ENCODE data around the gene PTBP3. TPM values are rescaled to one million over a fixed set of nuclear protein-coding genes. Genes with fewer than 3 reads are reported as not detected.

The PTBP3 gene
- total and polyA plus RNA-seq, 2 of the 4 experiments (the other 2 are of a cell fraction) = 8.6 to 15.6 TPM

DNA sequence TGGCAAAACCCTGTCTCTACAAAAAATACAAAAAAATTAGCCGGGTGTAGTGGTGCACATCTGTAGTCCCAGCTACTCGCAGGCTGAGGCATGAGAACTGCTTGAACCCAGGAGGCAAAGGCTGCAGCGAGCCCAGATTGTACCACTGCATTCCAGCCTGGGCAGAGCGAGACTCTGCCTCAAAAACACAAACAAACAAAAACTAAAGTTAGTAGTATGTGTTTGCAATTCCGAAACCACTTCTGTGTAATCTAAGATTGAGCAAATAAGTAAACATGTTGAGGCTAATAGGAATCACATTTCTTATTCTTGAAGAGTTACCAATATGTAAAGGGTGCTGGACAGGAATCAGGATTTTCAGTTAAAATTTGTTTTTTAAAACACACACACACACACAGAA, 88.3 kb downstream of the PTBP3 start:
- BruUV-seq (replicated peaks) = no TSS peak
- Histone ChIP-seq H3K18ac (ENCODE audit: low read depth, low read length) (no peak overlapping the region), H4K20me1 (ENCODE audit: insufficient read depth, low read length) (no peaks in the 10 kb centered on the region), H3K27ac (ENCODE audit: insufficient read depth, low read length) (no peak overlapping the region), H2BK20ac (ENCODE audit: low read depth, low read length) (no peak overlapping the region), H3K36me3 (ENCODE audit: control insufficient read depth, insufficient read depth, low read length) (peaks cover 3% of the 10 kb centered on the region; the same call in 1 of the 2 replicates), H3K14ac (replicated peaks; ENCODE audit: low read depth, low read length) (no peak overlapping the region), H4K5ac (ENCODE audit: low read depth, low read length) (no peak overlapping the region), H2AFZ (replicated peaks; ENCODE audit: low read length, poor library complexity) (no peak overlapping the region), H3K4me1 (ENCODE audit: control insufficient read depth, insufficient read depth, low read length) (no peaks in the 10 kb centered on the region; the same call in 1 of the 2 replicates), H2AK5ac (ENCODE audit: low read depth, low read length) (no peak overlapping the region), H3K79me1 (ENCODE audit: low read depth in 1 of 2, low read length in 2 of 2) (peaks cover 17 to 35% of the 10 kb centered on the region in 2 experiments), H3K23ac (ENCODE audit: low read depth, low read length) (no peak overlapping the region), H3K4me3 (ENCODE audit: insufficient read depth, low read depth, low read length) (no peak overlapping the region), H3K9ac (ENCODE audit: low read depth, low read length) (no peak overlapping the region), H2BK15ac (ENCODE audit: low read depth, low read length) (no peak overlapping the region), H4K91ac (ENCODE audit: insufficient read depth, low read depth, low read length) (no peak overlapping the region), H3K4me2 (ENCODE audit: low read depth, low read length) (no peak overlapping the region), H2BK5ac (ENCODE audit: low read depth, low read length, poor library complexity, severe bottlenecking) (no peak overlapping the region), H3K9me1 (ENCODE audit: insufficient read depth, low read length) (peaks cover 7% of the 10 kb centered on the region), H3K4ac (ENCODE audit: low read depth, low read length) (no peak overlapping the region), H3K9me3 (ENCODE audit: control insufficient read depth, insufficient read depth, low read length) (no peaks in the 10 kb centered on the region), H3K27me3 (ENCODE audit: control insufficient read depth, insufficient read depth, low read length) (no peaks in the 10 kb centered on the region), H3K56ac (ENCODE audit: extremely low read depth, insufficient read depth, low read length) (no peak overlapping the region), H4K8ac (ENCODE audit: low read depth in 2 of 2, low read length in 2 of 2) (no peak overlapping the region), H2AK9ac (replicated peaks; ENCODE audit: low read depth, low read length, poor library complexity) (no peak overlapping the region), H2BK120ac (ENCODE audit: low read depth, low read length) (no peak overlapping the region)
- dilution Hi-C loops (cut with HindIII; ENCODE audit: low sequenced_read_pairs, unreplicated experiment) = no loop called here
- ChIA-PET CTCF (no interaction called here), POLR2A (ENCODE audit: unreplicated experiment) (no interaction called here)
- WGBS, 2 experiments (ENCODE audit: extremely low coverage in 2 of 2, insufficient read length in 1 of 2) = no CpG with 5 or more reads among the region's 5 CpGs
- intact Hi-C loops (cut with micrococcal nuclease) = no loop called here
- in situ Hi-C loops (cut with MboI; ENCODE audit: low sequenced_read_pairs) = no loop called here
- no peak for ATAC-seq (ENCODE audit: low read depth)
- no peak for DNase-seq
- TF ChIP-seq NFE2L2 (IDR thresholded peaks at IDR 0.05; ENCODE audit: low read depth, low read length) (no peak), FOS (IDR thresholded peaks at IDR 0.05; ENCODE audit: low read depth, low read length) (no peak), POLR2A (IDR thresholded peaks at IDR 0.05; ENCODE audit: low read depth, low read length) (no peak), CEBPB (IDR thresholded peaks at IDR 0.05; ENCODE audit: low read depth, low read length) (no peak), RAD21 (IDR thresholded peaks at IDR 0.05; ENCODE audit: low read length) (no peak), MAZ (IDR thresholded peaks at IDR 0.05; ENCODE audit: borderline replicate concordance, low read depth, low read length) (no peak), BHLHE40 (IDR thresholded peaks at IDR 0.05; ENCODE audit: low read depth, low read length) (no peak)

Data from IMR-90 (cell line).